Lung microvascular endothelial cell (primary cell): ENCODE data around the gene SEBOX. TPM values are rescaled to one million over a fixed set of nuclear protein-coding genes. Genes with fewer than 3 reads are reported as not detected.

Experiments
- DNase-seq, 2 donors: peaks; one replicate each; pipeline versions ENCODE4 v3.0.0 to v3.0.0-alpha.2; 2010; ENCODE audit warnings: low read depth in 2 of 2
- total RNA-seq: library from RNA; depleted of rRNA; stranded (reverse); fragments of >200 nt; gene quantifications from 2 replicates; pipeline ENCODE4 v1.2.1, GENCODE V29; 2014

Gene SEBOX
- total RNA-seq, 1 donor from 2014 or later, result not detected

DNA sequence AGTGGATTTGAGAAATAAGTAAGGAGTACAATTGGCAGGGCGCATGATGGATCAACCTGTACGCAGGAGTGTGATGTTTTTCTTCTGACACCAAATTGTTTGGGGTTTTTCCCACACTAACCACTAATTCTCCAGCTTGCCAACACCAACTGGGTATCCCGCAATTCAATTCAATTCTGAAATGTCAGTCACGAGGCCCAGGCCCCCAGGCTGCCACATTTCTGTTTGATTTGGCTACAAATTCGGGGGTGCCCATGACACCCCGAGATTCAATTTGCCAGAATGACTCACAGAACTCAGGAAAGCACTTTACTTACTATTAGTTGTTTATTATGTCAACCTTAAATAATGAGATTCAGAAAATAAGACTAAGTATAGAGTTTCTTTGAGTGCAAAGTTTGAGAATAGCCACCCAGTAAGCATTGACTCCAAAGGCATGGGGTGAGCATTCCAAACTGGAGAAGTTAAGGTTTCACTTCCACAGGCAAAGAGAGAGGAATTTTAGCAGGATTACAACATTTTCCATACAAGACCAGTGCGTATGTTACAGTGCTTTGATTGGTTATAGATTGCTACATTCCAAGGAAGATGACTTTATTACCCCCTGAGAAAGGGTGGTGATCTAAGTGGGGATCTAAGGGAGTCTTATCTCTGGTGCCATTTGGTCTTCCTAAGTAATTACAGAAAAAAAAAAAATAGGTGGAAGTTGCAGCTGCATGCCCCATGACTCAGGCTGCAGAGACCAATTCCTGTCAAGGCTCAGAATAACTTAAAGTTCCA, 29.5 kb upstream of the SEBOX start:
- DNase-seq, result peak in 1 of 2 donors; percentile 55

GRCh38 chr17:28392491-28392890, 27.5 kb upstream of the SEBOX start:
- DNase-seq, result peak in 1 of 2 donors; percentile 20

- DNase-seq, result no peak
Observed at GRCh38 chr17:28391401-28391800, 26.4 kb upstream of the SEBOX start.

GRCh38 chr17:28390984-28391383, 26.0 kb upstream of the SEBOX start:
- DNase-seq, result no peak

- no peak for DNase-seq
Observed at GRCh38 chr17:28390563-28390962, 25.6 kb upstream of the SEBOX start.

DNA sequence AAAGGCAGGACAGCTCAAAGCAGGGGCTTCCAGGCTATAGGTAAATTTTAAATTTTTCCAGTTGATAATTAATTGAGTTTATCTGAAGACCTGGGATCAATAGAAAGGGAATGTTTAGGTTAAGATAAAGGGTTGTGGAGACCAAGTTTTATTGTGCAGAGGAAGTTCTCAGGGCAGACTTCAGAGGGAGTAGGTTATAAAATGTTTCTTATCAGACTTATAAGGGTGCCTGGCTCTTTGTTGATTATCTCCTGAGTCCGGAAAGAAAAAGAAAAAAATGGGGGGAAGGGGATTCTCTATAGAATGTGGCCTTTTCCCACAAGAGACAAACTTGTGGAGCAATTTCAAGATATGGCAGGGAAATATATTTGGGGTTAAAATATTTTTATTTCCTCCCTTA, 25.1 kb upstream of the SEBOX start:
- DNase-seq, result no peak

DNA sequence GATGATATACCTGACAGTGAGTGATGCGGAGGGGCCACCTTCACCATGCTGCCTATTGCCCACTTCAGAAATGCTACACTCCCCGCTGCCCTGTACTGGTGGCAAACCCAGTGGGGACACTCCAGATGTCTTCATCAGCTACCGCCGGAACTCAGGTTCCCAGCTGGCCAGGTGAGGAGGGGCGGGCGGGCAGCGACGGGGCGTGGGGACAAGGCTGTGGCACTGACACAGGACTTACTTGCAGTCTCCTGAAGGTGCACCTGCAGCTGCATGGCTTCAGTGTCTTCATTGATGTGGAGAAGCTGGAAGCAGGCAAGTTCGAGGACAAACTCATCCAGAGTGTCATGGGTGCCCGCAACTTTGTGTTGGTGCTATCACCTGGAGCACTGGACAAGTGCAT, 23.1 kb upstream of the SEBOX start:
- no peak for DNase-seq

- no peak for DNase-seq
Observed at GRCh38 chr17:28386391-28386790, 21.4 kb upstream of the SEBOX start.

GRCh38 chr17:28385406-28385805, 20.4 kb upstream of the SEBOX start:
- DNase-seq, result no peak

- no peak for DNase-seq
Observed at GRCh38 chr17:28385037-28385400, 20.0 kb upstream of the SEBOX start.

DNA sequence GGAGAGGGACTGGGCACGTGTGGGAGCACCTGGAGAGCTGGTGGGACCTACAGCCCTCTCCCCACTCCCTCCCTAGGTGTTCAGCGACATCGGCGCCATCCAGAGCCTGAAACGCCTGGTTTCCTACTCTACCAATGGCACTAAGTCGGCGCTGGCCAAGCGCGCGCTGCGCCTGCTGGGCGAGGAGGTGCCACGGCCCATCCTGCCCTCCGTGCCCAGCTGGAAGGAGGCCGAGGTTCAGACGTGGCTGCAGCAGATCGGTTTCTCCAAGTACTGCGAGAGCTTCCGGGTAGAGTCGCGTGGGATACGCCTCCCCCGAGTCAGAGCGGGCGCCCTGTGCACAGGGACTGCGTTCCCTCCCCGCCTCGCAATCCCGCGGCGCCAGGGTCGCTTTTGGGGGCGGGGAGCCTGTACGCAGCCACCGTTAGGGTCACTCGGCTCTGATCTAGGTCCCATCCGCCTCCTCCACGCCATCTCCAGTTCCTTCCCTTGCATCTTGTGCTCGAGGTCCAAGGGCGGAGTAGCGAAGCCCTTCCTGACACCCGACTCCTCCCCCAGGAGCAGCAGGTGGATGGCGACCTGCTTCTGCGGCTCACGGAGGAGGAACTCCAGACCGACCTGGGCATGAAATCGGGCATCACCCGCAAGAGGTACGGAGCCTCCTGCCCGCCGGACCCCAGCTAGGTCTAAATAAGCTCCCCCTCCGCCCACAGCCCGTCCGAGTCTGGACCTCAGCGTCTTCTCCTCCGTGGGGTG, 19.5 kb upstream of the SEBOX start:
- peak; percentile 9 to 30 for DNase-seq

DNA sequence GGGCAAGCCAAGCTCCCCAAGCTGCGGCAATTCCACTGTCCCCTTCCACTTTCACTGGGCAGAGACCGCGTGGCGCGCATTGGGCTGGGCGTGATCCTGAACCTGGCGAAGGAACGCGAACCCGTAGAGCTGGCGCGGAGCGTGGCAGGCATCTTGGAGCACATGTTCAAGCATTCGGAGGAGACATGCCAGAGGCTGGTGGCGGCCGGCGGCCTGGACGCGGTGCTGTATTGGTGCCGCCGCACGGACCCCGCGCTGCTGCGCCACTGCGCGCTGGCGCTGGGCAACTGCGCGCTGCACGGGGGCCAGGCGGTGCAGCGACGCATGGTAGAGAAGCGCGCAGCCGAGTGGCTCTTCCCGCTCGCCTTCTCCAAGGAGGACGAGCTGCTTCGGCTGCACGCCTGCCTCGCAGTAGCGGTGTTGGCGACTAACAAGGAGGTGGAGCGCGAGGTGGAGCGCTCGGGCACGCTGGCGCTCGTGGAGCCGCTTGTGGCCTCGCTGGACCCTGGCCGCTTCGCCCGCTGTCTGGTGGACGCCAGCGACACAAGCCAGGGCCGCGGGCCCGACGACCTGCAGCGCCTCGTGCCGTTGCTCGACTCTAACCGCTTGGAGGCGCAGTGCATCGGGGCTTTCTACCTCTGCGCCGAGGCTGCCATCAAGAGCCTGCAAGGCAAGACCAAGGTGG, 16.3 kb upstream of the SEBOX start:
- peak; percentile 27 to 42 for DNase-seq

GRCh38 chr17:28379814-28380801, 15.1 kb upstream of the SEBOX start:
- DNase-seq, result peak in 1 of 2 donors; percentile 34

DNA sequence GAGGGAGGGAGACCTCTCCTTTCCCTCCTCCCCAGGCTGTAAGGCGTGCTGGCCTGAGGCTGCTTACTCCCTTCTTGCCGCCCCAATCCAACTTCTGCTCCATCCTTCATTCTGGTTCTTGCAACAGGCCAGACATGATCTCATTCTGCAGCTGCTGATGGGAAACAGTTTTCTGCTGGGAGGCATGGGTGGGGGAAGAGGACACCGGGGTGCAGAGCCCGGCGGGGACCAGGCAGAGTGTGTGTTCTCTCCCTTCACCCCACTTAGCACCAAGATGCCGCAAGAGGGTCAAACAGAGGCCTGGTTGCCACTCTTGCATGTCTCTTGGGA, 7.9 kb upstream of the SEBOX start:
- no peak for DNase-seq

- DNase-seq, result peak; percentile 27 to 56
Observed at GRCh38 chr17:28372203-28372944, 7.4 kb upstream of the SEBOX start.

GRCh38 chr17:28371245-28372202, 6.5 kb upstream of the SEBOX start, which contains the start of gene SARM1:
Gene SARM1, plus strand, starts transcription at chr17:28371694. Its CDS starts 339 bp downstream, at chr17:28372033.
- DNase-seq, result peak; percentile 54 to 59

DNA sequence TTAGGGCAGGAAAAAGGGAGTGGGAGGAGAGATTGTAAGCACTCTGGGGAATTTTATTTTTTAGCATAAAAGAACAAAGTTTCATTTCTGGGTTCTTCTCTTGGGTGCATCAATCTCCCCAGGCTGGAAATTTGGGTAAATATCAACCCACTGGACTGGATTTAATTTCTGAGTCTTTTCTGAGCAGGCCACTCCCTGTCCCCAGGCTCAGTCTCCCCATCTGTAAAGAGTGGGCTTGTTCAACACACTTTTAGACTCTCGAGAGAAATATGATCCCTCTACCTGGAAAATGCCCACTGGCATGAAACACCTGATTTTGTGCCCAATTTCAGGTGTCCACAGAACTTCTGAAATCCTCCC, 5.7 kb upstream of the SEBOX start:
- DNase-seq, result no peak

- peak in 1 of 2 donors; percentile 25 for DNase-seq
Observed at GRCh38 chr17:28370035-28370743, 5.2 kb upstream of the SEBOX start, which contains the start of gene VTN. Gene VTN, minus strand, starts transcription at chr17:28370307. Its CDS starts 104 bp downstream, at chr17:28370203.

- no peak for DNase-seq
Observed at GRCh38 chr17:28369684-28370034, 4.7 kb upstream of the SEBOX start.
